Nephron (organoid): ENCODE results near the gene ZFP57.
"Not testable (repeated sequence)": the region's sequence is repeated elsewhere in the genome, so short reads cannot be mapped to it uniquely, and the experiment has no call there.

Source experiments
- H3K27ac Mint-ChIP-seq, 3 experiments: 2 replicates each; pipeline ENCODE4 v1.8.0; 2020; ENCODE audit warnings: mixed read lengths in 3 of 3, mild to moderate bottlenecking in 2 of 3, moderate library complexity in 1 of 3
- H3K27me3 Mint-ChIP-seq: 2 replicates; pipeline ENCODE4 v1.8.0; 2021; ENCODE audit warnings: low read depth, mild to moderate bottlenecking, moderate library complexity, mixed read lengths
- H3K36me3 Mint-ChIP-seq: 2 replicates; pipeline ENCODE4 v1.8.0; 2020; ENCODE audit warnings: low read depth, mixed read lengths
- H3K4me1 Mint-ChIP-seq: 2 replicates; pipeline ENCODE4 v1.8.0; 2020; ENCODE audit warnings: mixed read lengths
- H3K4me3 Mint-ChIP-seq, 3 experiments: 2 replicates each; pipeline ENCODE4 v1.8.0; 2020; ENCODE audit warnings: mild to moderate bottlenecking in 3 of 3, mixed read lengths in 3 of 3, moderate library complexity in 2 of 3
- H3K9me3 Mint-ChIP-seq: 2 replicates; pipeline ENCODE4 v1.8.0; 2020; ENCODE audit warnings: mixed read lengths
- CTCF ChIP-seq, 3 experiments: fragments of 200-600 bp; sonication (generic); IDR thresholded peaks; one replicate each; pipeline ENCODE4 v1.5.0; 2021; ENCODE audit warnings: antibody characterized with exemption in 3 of 3; ENCODE audit not compliant: unreplicated experiment in 3 of 3

ZFP57 gene

GRCh38 chr6:29674008-29674407 is 6.9 kb downstream of the ZFP57 start:
- Mint-ChIP-seq H3K9me3 (peaks cover 5% of the 10 kb centered on the region), H3K4me3 (no peak overlapping the region), H3K36me3 (no peaks in the 10 kb centered on the region), H3K27ac (no peak overlapping the region), H3K4me1 (no peaks in the 10 kb centered on the region), H3K27me3 (peaks cover 49% of the 10 kb centered on the region)
- no peak for TF ChIP-seq CTCF (IDR thresholded peaks at IDR 0.05; ENCODE audit: unreplicated experiment in 3 of 3)

- Mint-ChIP-seq H3K4me1 (no peaks in the 10 kb centered on the region), H3K27ac (no peak overlapping the region), H3K4me3 (no peak overlapping the region), H3K27me3 (peaks cover 51% of the 10 kb centered on the region), H3K9me3 (peaks cover 5% of the 10 kb centered on the region), H3K36me3 (no peaks in the 10 kb centered on the region)
- no peak for TF ChIP-seq CTCF (IDR thresholded peaks at IDR 0.05; ENCODE audit: unreplicated experiment in 3 of 3)
Measured at GRCh38 chr6:29673161-29673560, 7.8 kb downstream of the ZFP57 start.

- not testable (repeated sequence) for H3K4me3 Mint-ChIP-seq, H3K4me1 Mint-ChIP-seq, H3K9me3 Mint-ChIP-seq, H3K36me3 Mint-ChIP-seq, H3K27ac Mint-ChIP-seq
- H3K27me3 Mint-ChIP-seq = peaks cover 61% of the 10 kb centered on the region
Measured at GRCh38 chr6:29672116-29672515, 8.8 kb downstream of the ZFP57 start.

GRCh38 chr6:29671026-29671425 is 9.9 kb downstream of the ZFP57 start:
- peaks cover 64% of the 10 kb centered on the region for H3K27me3 Mint-ChIP-seq
- no peaks in the 10 kb centered on the region for H3K36me3 Mint-ChIP-seq
- no peak overlapping the region for H3K4me3 Mint-ChIP-seq

GRCh38 chr6:29667158-29667557 is 13.8 kb downstream of the ZFP57 start:
- Mint-ChIP-seq H3K27ac (no peak overlapping the region), H3K4me3 (no peak overlapping the region), H3K4me1 (no peaks in the 10 kb centered on the region), H3K9me3 (no peaks in the 10 kb centered on the region), H3K36me3 (no peaks in the 10 kb centered on the region), H3K27me3 (peaks cover 61% of the 10 kb centered on the region)
- no peak for TF ChIP-seq CTCF (IDR thresholded peaks at IDR 0.05; ENCODE audit: unreplicated experiment in 3 of 3)

More at GRCh38 chr6:29671026-29671425, 9.9 kb downstream of the ZFP57 start:
- no peak overlapping the region for H3K27ac Mint-ChIP-seq
- no peaks in the 10 kb centered on the region for H3K4me1 Mint-ChIP-seq
- no peaks in the 10 kb centered on the region for H3K9me3 Mint-ChIP-seq
- TF ChIP-seq CTCF (IDR thresholded peaks at IDR 0.05; ENCODE audit: unreplicated experiment in 3 of 3) = no peak

GRCh38 chr6:29666826-29667130 is 14.2 kb downstream of the ZFP57 start:
- no peaks in the 10 kb centered on the region for H3K9me3 Mint-ChIP-seq
- no peaks in the 10 kb centered on the region for H3K4me1 Mint-ChIP-seq
- H3K27me3 Mint-ChIP-seq = peaks cover 61% of the 10 kb centered on the region
- no peak overlapping the region for H3K27ac Mint-ChIP-seq
- no peak for TF ChIP-seq CTCF (IDR thresholded peaks at IDR 0.05; ENCODE audit: unreplicated experiment in 3 of 3)
- no peak overlapping the region for H3K4me3 Mint-ChIP-seq
- no peaks in the 10 kb centered on the region for H3K36me3 Mint-ChIP-seq
